ENCODE measurements around the gene ERF. TPM values are rescaled to one million over a fixed set of nuclear protein-coding genes. Genes with fewer than 3 reads are reported as not detected.

Gene ERF
- total RNA-seq, 1 donor from 2014 or later, result 11.6 TPM

DNA sequence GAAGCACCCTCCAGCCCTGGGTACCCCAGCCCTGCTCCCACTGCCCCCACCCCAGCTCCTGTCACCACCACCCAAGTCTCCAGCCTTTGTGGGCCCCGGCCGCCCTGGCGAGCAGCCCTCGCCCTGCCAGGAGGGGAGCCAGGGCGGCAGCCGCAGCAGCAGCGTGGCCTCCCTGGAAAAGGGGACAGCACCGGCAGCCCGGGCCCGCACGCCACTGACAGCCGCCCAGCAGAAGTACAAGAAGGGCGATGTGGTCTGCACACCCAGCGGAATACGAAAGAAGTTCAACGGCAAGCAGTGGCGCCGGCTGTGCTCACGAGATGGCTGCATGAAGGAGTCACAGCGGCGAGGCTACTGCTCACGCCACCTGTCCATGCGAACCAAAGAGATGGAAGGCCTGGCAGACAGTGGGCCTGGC is 18.1 kb upstream of the ERF start:
- no peak for FAIRE-seq
- no peaks in the 10 kb centered on the region for H3K27me3 ChIP-seq (ENCODE audit: control insufficient read depth, insufficient read depth, low read length)
- DNase-seq (ENCODE audit: low read depth), result no peak
- TF ChIP-seq, protein P1, sequence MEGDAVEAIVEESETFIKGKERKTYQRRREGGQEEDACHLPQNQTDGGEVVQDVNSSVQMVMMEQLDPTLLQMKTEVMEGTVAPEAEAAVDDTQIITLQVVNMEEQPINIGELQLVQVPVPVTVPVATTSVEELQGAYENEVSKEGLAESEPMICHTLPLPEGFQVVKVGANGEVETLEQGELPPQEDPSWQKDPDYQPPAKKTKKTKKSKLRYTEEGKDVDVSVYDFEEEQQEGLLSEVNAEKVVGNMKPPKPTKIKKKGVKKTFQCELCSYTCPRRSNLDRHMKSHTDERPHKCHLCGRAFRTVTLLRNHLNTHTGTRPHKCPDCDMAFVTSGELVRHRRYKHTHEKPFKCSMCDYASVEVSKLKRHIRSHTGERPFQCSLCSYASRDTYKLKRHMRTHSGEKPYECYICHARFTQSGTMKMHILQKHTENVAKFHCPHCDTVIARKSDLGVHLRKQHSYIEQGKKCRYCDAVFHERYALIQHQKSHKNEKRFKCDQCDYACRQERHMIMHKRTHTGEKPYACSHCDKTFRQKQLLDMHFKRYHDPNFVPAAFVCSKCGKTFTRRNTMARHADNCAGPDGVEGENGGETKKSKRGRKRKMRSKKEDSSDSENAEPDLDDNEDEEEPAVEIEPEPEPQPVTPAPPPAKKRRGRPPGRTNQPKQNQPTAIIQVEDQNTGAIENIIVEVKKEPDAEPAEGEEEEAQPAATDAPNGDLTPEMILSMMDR (IDR thresholded peaks at IDR 0.05; ENCODE audit: insufficient read depth, low read length, severe bottlenecking), result no peak
- peaks cover 17% of the 10 kb centered on the region for H3K36me3 ChIP-seq (ENCODE audit: control insufficient read depth, insufficient read depth, low read length)
- no peak overlapping the region for H3K4me3 ChIP-seq (ENCODE audit: low read depth, low read length)

DNA sequence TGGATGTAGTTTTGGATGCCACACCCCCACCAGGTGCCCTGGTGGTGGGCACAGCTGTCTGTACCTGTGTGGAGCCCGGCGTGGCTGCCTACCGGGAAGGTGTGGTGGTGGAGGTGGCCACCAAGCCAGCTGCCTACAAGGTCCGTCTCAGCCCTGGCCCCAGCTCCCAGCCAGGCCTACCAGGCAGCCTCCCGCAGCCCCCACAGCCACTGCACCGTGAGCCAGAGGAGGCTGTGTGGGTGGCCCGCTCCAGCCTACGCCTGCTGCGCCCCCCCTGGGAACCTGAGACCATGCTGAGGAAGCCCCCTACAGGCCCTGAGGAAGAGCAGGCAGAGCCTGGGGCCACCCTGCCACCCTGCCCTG is 17.6 kb upstream of the ERF start:
- no peak for DNase-seq (ENCODE audit: low read depth)
- no peak overlapping the region for H3K4me3 ChIP-seq (ENCODE audit: low read depth, low read length)
- no peaks in the 10 kb centered on the region for H3K27me3 ChIP-seq (ENCODE audit: control insufficient read depth, insufficient read depth, low read length)
- peaks cover 17% of the 10 kb centered on the region for H3K36me3 ChIP-seq (ENCODE audit: control insufficient read depth, insufficient read depth, low read length)
- TF ChIP-seq, protein P1 (IDR thresholded peaks at IDR 0.05; ENCODE audit: insufficient read depth, low read length, severe bottlenecking), result no peak
- no peak for FAIRE-seq

DNA sequence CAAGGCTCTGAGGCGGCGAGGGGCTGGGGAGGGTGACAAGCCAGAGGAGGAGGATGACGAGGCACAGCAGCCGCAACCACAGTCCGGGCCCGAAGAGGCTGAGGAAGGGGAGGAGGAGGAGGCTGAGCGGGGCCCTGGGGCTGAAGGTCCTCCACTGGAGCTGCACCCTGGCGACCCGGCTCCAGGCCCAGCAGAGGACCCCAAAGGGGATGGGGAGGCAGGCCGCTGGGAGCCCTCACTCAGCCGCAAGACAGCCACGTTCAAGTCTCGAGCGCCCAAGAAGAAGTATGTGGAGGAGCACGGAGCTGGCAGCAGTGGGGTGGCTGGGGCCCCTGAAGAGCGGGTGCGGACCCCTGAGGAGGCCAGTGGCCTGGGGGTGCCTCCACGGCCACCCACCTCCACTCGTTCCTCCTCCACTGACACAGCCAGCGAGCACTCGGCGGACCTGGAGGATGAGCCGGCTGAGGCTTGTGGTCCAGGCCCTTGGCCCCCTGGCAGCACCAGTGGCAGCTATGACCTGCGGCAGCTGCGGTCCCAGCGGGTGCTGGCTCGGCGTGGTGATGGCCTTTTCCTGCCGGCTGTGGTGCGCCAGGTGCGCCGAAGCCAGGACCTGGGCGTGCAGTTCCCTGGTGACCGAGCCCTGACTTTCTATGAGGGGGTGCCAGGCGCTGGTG is 17.1 kb upstream of the ERF start:
- DNase-seq (ENCODE audit: low read depth) (no peak), FAIRE-seq (no peak)
- Histone ChIP-seq H3K27me3 (ENCODE audit: control insufficient read depth, insufficient read depth, low read length) (no peaks in the 10 kb centered on the region), H3K4me3 (ENCODE audit: low read depth, low read length) (no peak overlapping the region), H3K36me3 (ENCODE audit: control insufficient read depth, insufficient read depth, low read length) (peaks cover 17% of the 10 kb centered on the region)
- TF ChIP-seq, protein P1 (IDR thresholded peaks at IDR 0.05; ENCODE audit: insufficient read depth, low read length, severe bottlenecking), result no peak

DNA sequence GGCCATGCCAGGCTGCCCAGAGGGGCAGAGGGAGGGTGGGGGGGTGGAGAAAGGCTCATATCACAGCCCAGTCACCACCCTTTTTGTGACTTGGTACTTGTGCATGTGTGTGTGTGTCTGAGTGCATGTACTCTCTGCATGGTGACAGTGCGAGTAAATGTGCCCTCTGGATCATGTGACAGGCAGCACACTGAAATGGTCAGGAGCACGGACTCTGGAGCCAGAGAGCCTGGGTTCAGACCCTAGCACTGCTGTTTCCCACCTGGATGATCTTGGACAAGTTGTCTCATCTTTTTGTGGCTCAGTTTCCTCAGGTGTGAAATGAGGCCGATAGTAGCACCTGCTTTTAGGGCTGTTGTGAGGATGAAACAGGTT is 16.1 kb upstream of the ERF start:
- H3K36me3 ChIP-seq (ENCODE audit: control insufficient read depth, insufficient read depth, low read length), result peaks cover 17% of the 10 kb centered on the region
- TF ChIP-seq, protein P1 (IDR thresholded peaks at IDR 0.05; ENCODE audit: insufficient read depth, low read length, severe bottlenecking), result no peak
- peak overlapping the region; percentile 52 for H3K4me3 ChIP-seq (ENCODE audit: low read depth, low read length)
- no peaks in the 10 kb centered on the region for H3K27me3 ChIP-seq (ENCODE audit: control insufficient read depth, insufficient read depth, low read length)
- FAIRE-seq, result no peak
- DNase-seq (ENCODE audit: low read depth), result no peak

DNA sequence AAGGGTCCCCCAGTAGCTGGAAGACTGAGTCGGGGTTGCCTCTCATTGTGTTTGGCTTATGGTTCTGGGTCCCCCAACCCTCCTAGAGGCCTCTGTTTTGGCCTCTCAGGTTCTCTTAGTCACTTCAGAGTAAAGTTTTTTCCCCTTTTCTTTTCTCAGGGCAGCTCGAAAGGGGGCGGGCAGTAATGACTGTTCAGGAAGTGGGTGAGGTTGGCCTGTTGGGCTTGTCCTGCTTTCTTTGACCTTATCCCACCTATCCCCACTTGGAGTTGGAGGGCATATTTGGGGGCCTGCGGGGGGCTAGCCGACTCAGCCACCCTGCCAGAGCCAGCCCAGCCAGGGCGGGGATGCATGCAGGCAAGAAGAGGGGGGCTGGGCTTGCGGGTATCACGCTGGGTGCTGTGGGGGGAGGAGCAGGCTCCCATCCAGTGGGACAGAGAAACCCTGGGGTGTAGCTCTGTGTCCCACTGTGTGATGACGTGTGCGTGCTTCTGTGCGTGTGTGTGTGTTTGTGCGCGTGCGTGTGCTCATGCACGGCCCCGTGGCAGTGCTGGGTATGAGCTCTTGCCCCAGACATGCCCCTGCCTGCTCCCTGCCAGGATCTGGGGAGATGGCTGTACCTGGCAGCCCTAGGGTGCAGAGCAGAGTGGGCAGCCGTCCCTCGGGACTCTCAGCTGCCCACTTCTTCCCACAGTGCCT is 15.6 kb upstream of the ERF start:
- no peaks in the 10 kb centered on the region for H3K27me3 ChIP-seq (ENCODE audit: control insufficient read depth, insufficient read depth, low read length)
- H3K36me3 ChIP-seq (ENCODE audit: control insufficient read depth, insufficient read depth, low read length), result peaks cover 17% of the 10 kb centered on the region
- H3K4me3 ChIP-seq (ENCODE audit: low read depth, low read length), result peak overlapping the region; percentile 52
- TF ChIP-seq, protein P1 (IDR thresholded peaks at IDR 0.05; ENCODE audit: insufficient read depth, low read length, severe bottlenecking), result no peak
- FAIRE-seq (peak; percentile 97), DNase-seq (ENCODE audit: low read depth) (peak; percentile 92)

Measured in bronchial epithelial cell (primary cell).